ENCODE data around the gene MRC1.

- TF ChIP-seq REST (IDR thresholded peaks at IDR 0.05; ENCODE audit: insufficient replicate concordance, low read depth) = no peak
- TF ChIP-seq CTCF (IDR thresholded peaks at IDR 0.05; ENCODE audit: insufficient read depth, low read length) = no peak
- TF ChIP-seq POLR2AphosphoS5 (IDR thresholded peaks at IDR 0.05; ENCODE audit: low read depth) = no peak
These were observed 96.3 kb downstream of the MRC1 start for GRCh38 chr10:17905491-17905890.
